ENCODE results near the gene DHH.
"Not testable (repeated sequence)": the region's sequence is repeated elsewhere in the genome, so short reads cannot be mapped to it uniquely, and the experiment has no call there.

Gene DHH

GRCh38 chr12:49131051-49131893 is 36.7 kb upstream of the DHH start, which contains the start of gene TUBA1B:
Gene TUBA1B (minus strand): TSS chr12:49131395. CDS start chr12:49131300, 95 bp downstream.
- peak within 1 kb of the TSS; percentile 44 to 95 (median 93) for H3K9ac ChIP-seq (ENCODE audit: low read length in 5 of 5)
- H3K9me3 ChIP-seq (ENCODE audit: control insufficient read depth in 5 of 5, low read length in 5 of 5) = no peaks in the 10 kb centered on the region
- H3K4me1 ChIP-seq (ENCODE audit: control insufficient read depth in 5 of 5, insufficient read depth in 5 of 5, low read length in 5 of 5) = peaks cover 7 to 31% (median 23%) of the 10 kb centered on the region in 5 donors
- H3K27me3 ChIP-seq (ENCODE audit: control insufficient read depth in 5 of 5, insufficient read depth in 4 of 5, low read length in 5 of 5) = no peaks in the 10 kb centered on the region
- H3K27ac ChIP-seq (ENCODE audit: low read depth, low read length) = peak within 1 kb of the TSS; percentile 96
- H3K36me3 ChIP-seq (ENCODE audit: control insufficient read depth in 5 of 5, insufficient read depth in 5 of 5, low read length in 5 of 5) = peaks cover 9 to 29% (median 26%) of the 10 kb centered on the region in 5 donors
- peak within 1 kb of the TSS; percentile 94 to 99 (median 98) for H3K4me3 ChIP-seq (ENCODE audit: low read depth in 1 of 5, low read length in 5 of 5)

- H3K27ac ChIP-seq (ENCODE audit: low read depth, low read length) = peak overlapping the region; percentile 96
- H3K36me3 ChIP-seq (ENCODE audit: control insufficient read depth in 5 of 5, insufficient read depth in 5 of 5, low read length in 5 of 5) = peaks cover 9 to 29% (median 26%) of the 10 kb centered on the region in 5 donors
- no peaks in the 10 kb centered on the region for H3K9me3 ChIP-seq (ENCODE audit: control insufficient read depth in 5 of 5, low read length in 5 of 5)
- no peaks in the 10 kb centered on the region for H3K27me3 ChIP-seq (ENCODE audit: control insufficient read depth in 5 of 5, insufficient read depth in 4 of 5, low read length in 5 of 5)
- H3K4me1 ChIP-seq (ENCODE audit: control insufficient read depth in 5 of 5, insufficient read depth in 5 of 5, low read length in 5 of 5) = peaks cover 7 to 31% (median 23%) of the 10 kb centered on the region in 5 donors
- peak overlapping the region; percentile 94 to 99 (median 98) for H3K4me3 ChIP-seq (ENCODE audit: low read depth in 1 of 5, low read length in 5 of 5)
- peak overlapping the region; percentile 44 to 95 (median 93) for H3K9ac ChIP-seq (ENCODE audit: low read length in 5 of 5)
Observed at GRCh38 chr12:49130151-49131050, 35.8 kb upstream of the DHH start.

GRCh38 chr12:49129332-49130150 is 34.9 kb upstream of the DHH start:
- Histone ChIP-seq H3K4me1 (ENCODE audit: control insufficient read depth in 5 of 5, insufficient read depth in 5 of 5, low read length in 5 of 5) (peaks cover 7 to 31% (median 23%) of the 10 kb centered on the region in 5 donors), H3K27me3 (ENCODE audit: control insufficient read depth in 5 of 5, insufficient read depth in 4 of 5, low read length in 5 of 5) (no peaks in the 10 kb centered on the region), H3K27ac (ENCODE audit: low read depth, low read length) (peak overlapping the region; percentile 96), H3K4me3 (ENCODE audit: low read depth in 1 of 5, low read length in 5 of 5) (peak overlapping the region; percentile 76 to 99 (median 98)), H3K9me3 (ENCODE audit: control insufficient read depth in 5 of 5, low read length in 5 of 5) (no peaks in the 10 kb centered on the region), H3K9ac (ENCODE audit: low read length in 5 of 5) (peak overlapping the region in 4 of 5 donors; percentile 41 to 68 (median 58)), H3K36me3 (ENCODE audit: control insufficient read depth in 5 of 5, insufficient read depth in 5 of 5, low read length in 5 of 5) (peaks cover 9 to 29% (median 26%) of the 10 kb centered on the region in 5 donors)

GRCh38 chr12:49127971-49128370 is 33.4 kb upstream of the DHH start:
- not testable (repeated sequence) for H3K27me3 ChIP-seq (ENCODE audit: control insufficient read depth in 5 of 5, insufficient read depth in 4 of 5, low read length in 5 of 5); H3K27ac ChIP-seq (ENCODE audit: low read depth, low read length); H3K9ac ChIP-seq (ENCODE audit: low read length in 5 of 5); H3K9me3 ChIP-seq (ENCODE audit: control insufficient read depth in 5 of 5, low read length in 5 of 5); H3K4me3 ChIP-seq (ENCODE audit: low read depth in 1 of 5, low read length in 5 of 5)
- Histone ChIP-seq H3K4me1 (ENCODE audit: control insufficient read depth in 5 of 5, insufficient read depth in 5 of 5, low read length in 5 of 5) (peaks cover 7 to 25% (median 23%) of the 10 kb centered on the region in 5 donors), H3K36me3 (ENCODE audit: control insufficient read depth in 5 of 5, insufficient read depth in 5 of 5, low read length in 5 of 5) (peaks cover 9 to 29% (median 26%) of the 10 kb centered on the region in 5 donors)

- Histone ChIP-seq H3K27ac (ENCODE audit: low read depth, low read length) (no peak overlapping the region), H3K36me3 (ENCODE audit: control insufficient read depth in 5 of 5, insufficient read depth in 5 of 5, low read length in 5 of 5) (peaks cover 9 to 29% (median 26%) of the 10 kb centered on the region in 5 donors), H3K9ac (ENCODE audit: low read length in 5 of 5) (no peak overlapping the region), H3K4me1 (ENCODE audit: control insufficient read depth in 5 of 5, insufficient read depth in 5 of 5, low read length in 5 of 5) (peaks cover 7 to 24% (median 19%) of the 10 kb centered on the region in 5 donors), H3K9me3 (ENCODE audit: control insufficient read depth in 5 of 5, low read length in 5 of 5) (no peaks in the 10 kb centered on the region), H3K27me3 (ENCODE audit: control insufficient read depth in 5 of 5, insufficient read depth in 4 of 5, low read length in 5 of 5) (no peaks in the 10 kb centered on the region), H3K4me3 (ENCODE audit: low read depth in 1 of 5, low read length in 5 of 5) (no peak overlapping the region)
Observed at GRCh38 chr12:49126852-49127763, 32.5 kb upstream of the DHH start.

- no peaks in the 10 kb centered on the region for H3K9me3 ChIP-seq (ENCODE audit: control insufficient read depth in 5 of 5, low read length in 5 of 5)
- no peak overlapping the region for H3K4me3 ChIP-seq (ENCODE audit: low read depth in 1 of 5, low read length in 5 of 5)
- no peak overlapping the region for H3K9ac ChIP-seq (ENCODE audit: low read length in 5 of 5)
- no peaks in the 10 kb centered on the region for H3K36me3 ChIP-seq (ENCODE audit: control insufficient read depth in 5 of 5, insufficient read depth in 5 of 5, low read length in 5 of 5)
- H3K27ac ChIP-seq (ENCODE audit: low read depth, low read length) = no peak overlapping the region
- H3K27me3 ChIP-seq (ENCODE audit: control insufficient read depth in 5 of 5, insufficient read depth in 4 of 5, low read length in 5 of 5) = no peaks in the 10 kb centered on the region
- peaks cover 0 to 2% (median 0%) of the 10 kb centered on the region in 5 donors for H3K4me1 ChIP-seq (ENCODE audit: control insufficient read depth in 5 of 5, insufficient read depth in 5 of 5, low read length in 5 of 5)
Observed at GRCh38 chr12:49121047-49121696, 26.6 kb upstream of the DHH start.

- H3K27ac ChIP-seq (ENCODE audit: low read depth, low read length) = peak overlapping the region; percentile 85
- peaks cover 8 to 41% (median 36%) of the 10 kb centered on the region in 5 donors for H3K4me1 ChIP-seq (ENCODE audit: control insufficient read depth in 5 of 5, insufficient read depth in 5 of 5, low read length in 5 of 5)
- H3K36me3 ChIP-seq (ENCODE audit: control insufficient read depth in 5 of 5, insufficient read depth in 5 of 5, low read length in 5 of 5) = peaks cover 0 to 7% (median 5%) of the 10 kb centered on the region in 5 donors
- peak overlapping the region; percentile 41 to 97 (median 91) for H3K9ac ChIP-seq (ENCODE audit: low read length in 5 of 5)
- H3K4me3 ChIP-seq (ENCODE audit: low read depth in 1 of 5, low read length in 5 of 5) = peak overlapping the region; percentile 74 to 96 (median 91)
- no peaks in the 10 kb centered on the region for H3K27me3 ChIP-seq (ENCODE audit: control insufficient read depth in 5 of 5, insufficient read depth in 4 of 5, low read length in 5 of 5)
- no peaks in the 10 kb centered on the region for H3K9me3 ChIP-seq (ENCODE audit: control insufficient read depth in 5 of 5, low read length in 5 of 5)
Observed at GRCh38 chr12:49111206-49111605, 16.6 kb upstream of the DHH start.

GRCh38 chr12:49110464-49111155 is 16.0 kb upstream of the DHH start, which contains the start of gene LMBR1L:
Gene LMBR1L (minus strand): TSS chr12:49110847. CDS start chr12:49110555, 292 bp downstream.
- H3K4me3 ChIP-seq (ENCODE audit: low read depth in 1 of 5, low read length in 5 of 5) = peak within 1 kb of the TSS; percentile 85 to 96 (median 92)
- H3K9me3 ChIP-seq (ENCODE audit: control insufficient read depth in 5 of 5, low read length in 5 of 5) = no peaks in the 10 kb centered on the region
- H3K27me3 ChIP-seq (ENCODE audit: control insufficient read depth in 5 of 5, insufficient read depth in 4 of 5, low read length in 5 of 5) = no peaks in the 10 kb centered on the region
- peak within 1 kb of the TSS; percentile 81 to 97 (median 92) for H3K9ac ChIP-seq (ENCODE audit: low read length in 5 of 5)
- H3K36me3 ChIP-seq (ENCODE audit: control insufficient read depth in 5 of 5, insufficient read depth in 5 of 5, low read length in 5 of 5) = peaks cover 0 to 12% (median 5%) of the 10 kb centered on the region in 5 donors
- H3K4me1 ChIP-seq (ENCODE audit: control insufficient read depth in 5 of 5, insufficient read depth in 5 of 5, low read length in 5 of 5) = peaks cover 10 to 47% (median 42%) of the 10 kb centered on the region in 5 donors
- H3K27ac ChIP-seq (ENCODE audit: low read depth, low read length) = peak within 1 kb of the TSS; percentile 93
